Measurements from ENCODE around the gene TMEM178B. TPM values are rescaled to one million over a fixed set of nuclear protein-coding genes. Genes with fewer than 3 reads are reported as not detected.

Gene TMEM178B
- total RNA-seq, 1 experiment from 2014 or later = 10.9 TPM

DNA sequence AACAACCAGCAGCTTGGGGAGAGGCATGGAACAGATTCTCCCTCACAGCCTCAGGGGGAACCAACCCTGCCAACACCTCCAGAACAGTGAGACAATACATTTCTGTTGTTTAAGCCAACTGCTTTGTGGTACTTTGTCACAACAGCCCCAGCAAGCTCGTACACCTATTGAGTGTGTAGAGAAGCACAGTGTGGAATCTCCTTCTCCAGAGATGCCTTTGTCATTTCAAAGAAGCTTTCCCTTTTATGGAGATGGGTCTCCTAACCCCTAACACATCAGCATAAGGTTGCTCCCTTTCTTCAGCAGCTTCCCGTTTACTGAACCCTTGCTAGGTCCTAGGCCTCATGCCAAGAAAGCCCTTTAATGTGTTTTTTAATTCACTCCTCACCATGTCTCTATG is 416.6 kb downstream of the TMEM178B start:
- no peak for DNase-seq (ENCODE audit: extremely low read depth, low read depth)

DNA sequence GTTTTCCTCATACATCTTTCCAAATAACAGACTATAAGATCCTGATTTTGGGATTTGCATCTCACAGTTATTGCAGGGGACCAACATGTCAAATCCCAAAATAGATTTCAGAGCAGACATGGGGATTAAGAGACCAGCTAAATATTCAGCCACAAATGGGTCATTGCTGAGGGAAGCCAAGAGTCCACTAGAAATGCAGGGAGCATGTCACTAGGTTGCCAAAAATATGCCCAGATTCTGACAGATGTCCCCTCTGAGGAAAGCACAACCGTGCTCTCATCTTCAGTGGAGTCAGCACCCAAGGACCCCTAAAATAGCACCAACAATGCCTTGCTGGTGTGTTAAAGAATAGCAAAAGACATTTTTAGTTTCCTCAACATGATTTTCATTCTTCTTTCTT is 421.2 kb downstream of the TMEM178B start:
- no peak for DNase-seq (ENCODE audit: extremely low read depth, low read depth)

DNA sequence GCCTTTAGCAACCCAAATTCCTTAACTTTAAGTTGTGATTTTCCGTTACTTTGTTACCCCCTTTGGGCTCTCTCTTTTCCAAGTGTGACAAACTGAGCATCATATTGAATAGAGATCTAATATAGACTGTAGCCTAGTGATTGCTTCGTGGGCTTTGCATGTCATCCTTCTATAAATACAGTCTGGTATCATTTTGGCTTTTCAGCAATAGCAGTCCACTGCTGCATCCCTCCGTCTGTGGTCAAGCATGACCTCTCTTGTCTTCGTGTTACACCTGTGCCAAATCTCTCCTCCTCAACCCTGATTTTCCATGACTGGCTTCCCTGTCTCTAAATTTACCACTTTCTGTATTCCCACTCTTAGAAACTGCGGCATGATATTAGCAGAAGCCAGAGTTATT is 423.5 kb downstream of the TMEM178B start:
- DNase-seq (ENCODE audit: extremely low read depth, low read depth) = no peak

GRCh38 chr7:141500608-141501007 is 426.7 kb downstream of the TMEM178B start:
- no peak for DNase-seq (ENCODE audit: extremely low read depth, low read depth)

DNA sequence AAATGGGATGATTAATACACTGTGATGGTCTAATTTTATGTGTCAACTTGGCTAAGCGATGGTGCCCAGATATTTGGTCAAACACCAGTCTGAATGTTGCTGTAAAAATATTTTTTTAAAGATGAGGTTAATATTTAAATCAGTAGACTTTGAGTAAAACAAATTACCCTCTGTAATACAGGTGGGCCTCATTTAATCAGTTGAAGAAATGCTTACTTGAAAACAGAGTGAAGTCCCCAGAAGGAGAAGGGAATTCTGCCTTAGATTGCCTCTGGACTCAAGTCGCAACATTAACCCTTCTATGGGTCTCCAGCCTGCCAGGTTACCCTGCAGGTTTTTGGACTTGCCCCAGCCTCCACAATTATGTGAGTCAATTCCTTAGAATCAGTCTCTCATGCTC is 427.6 kb downstream of the TMEM178B start:
- DNase-seq (ENCODE audit: extremely low read depth, low read depth) = no peak

GRCh38 chr7:141511316-141511675 is 437.4 kb downstream of the TMEM178B start:
- no peak for DNase-seq (ENCODE audit: extremely low read depth, low read depth)

- DNase-seq (ENCODE audit: extremely low read depth, low read depth) = no peak
Measured at GRCh38 chr7:141511676-141512396, 438.0 kb downstream of the TMEM178B start.

DNA sequence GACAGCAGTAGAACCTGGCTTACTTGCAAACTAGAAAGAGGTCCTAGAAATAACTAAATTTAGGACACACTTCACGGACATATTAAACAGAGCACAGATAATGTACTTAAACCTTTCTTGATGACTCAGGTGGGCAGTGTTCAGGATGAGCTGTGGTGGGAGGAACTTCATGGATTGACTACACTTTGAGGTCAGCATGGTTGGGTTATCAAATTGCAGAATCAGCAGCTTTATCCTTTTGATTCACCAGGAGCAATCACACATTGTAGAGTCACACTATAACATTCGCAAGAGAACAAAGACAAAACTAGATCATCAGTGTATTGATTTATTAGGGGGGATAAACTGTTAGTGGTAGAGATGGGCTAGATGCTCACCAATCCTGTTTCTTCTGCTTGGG is 438.7 kb downstream of the TMEM178B start:
- DNase-seq (ENCODE audit: extremely low read depth, low read depth) = no peak

- no peak for DNase-seq (ENCODE audit: extremely low read depth, low read depth)
Measured at GRCh38 chr7:141513720-141514119, 439.9 kb downstream of the TMEM178B start.

GRCh38 chr7:141515941-141516340 is 442.1 kb downstream of the TMEM178B start:
- DNase-seq (ENCODE audit: extremely low read depth, low read depth) = no peak

GRCh38 chr7:141519623-141520022 is 445.8 kb downstream of the TMEM178B start:
- no peak for DNase-seq (ENCODE audit: extremely low read depth, low read depth)

- no peak for DNase-seq (ENCODE audit: extremely low read depth, low read depth)
Measured at GRCh38 chr7:141522657-141523342, 448.9 kb downstream of the TMEM178B start.

DNA sequence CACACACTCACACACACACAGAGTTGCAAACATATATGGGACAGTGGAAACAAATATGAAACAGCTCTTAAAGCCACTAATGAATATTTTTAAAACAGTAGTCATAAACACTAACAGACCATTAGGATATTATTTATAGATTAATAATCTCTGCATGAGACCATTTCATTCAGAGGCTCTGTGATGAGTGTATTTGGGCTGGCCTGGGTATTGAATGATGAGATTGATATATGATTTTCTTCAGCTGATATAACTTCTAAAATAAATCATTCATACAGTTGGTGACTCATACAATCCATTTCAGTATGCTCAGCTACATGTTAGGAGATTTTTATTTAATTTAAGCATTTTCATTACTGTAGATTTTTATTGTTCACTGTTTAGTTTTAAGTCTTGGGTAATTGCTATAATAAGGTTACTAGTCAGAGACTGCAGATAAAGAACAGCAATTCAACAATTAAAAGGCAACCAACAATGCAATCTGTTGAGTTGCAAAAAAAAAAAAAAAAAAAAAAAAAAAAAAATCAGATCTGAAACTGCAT is 452.2 kb downstream of the TMEM178B start:
- DNase-seq (ENCODE audit: extremely low read depth, low read depth) = no peak

GRCh38 chr7:141527076-141527475 is 453.2 kb downstream of the TMEM178B start:
- no peak for DNase-seq (ENCODE audit: extremely low read depth, low read depth)

DNA sequence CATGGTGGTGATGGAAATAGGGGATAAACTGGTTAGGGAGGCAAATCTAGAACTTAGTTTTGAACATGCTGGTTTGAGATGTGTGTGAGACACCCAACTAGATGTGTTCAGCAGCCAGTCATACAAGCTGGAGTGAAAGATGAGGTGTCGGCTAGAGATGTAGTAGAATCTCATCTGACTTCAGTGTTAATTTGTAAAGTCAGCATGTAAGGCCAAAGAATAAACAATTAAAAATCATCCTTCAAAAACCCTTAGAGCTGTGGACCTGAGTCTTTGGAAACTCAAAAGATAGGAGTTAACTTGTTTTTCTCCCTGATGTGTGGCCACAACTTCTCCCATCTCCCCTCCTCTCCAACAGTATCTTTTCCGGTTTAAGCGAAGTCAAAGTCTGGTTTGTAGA is 454.5 kb downstream of the TMEM178B start:
- DNase-seq (ENCODE audit: extremely low read depth, low read depth) = no peak

Small RNAs within 50 kb of the gene (small RNA-seq; reads per million reads assigned to genes)
- gene AC006362.1 (0 reads per million in 2 experiments), gene RNU4-74P (0 reads per million in 2 experiments)

Other genes starting within 250 kb of the TMEM178B start
- 18.4 and 18.5 TPM in 2 replicates for gene BRAF, start 149.1 kb upstream of the TMEM178B start, total RNA-seq (2014; rRNA removed; shearing (Covaris generic))
- 115 and 132 TPM in 2 replicates for gene MRPS33, start 59.1 kb upstream of the TMEM178B start, total RNA-seq (2014; rRNA removed; shearing (Covaris generic))

Data from NCI-H460 (cell line).